Stimulated activated CD8-positive, alpha-beta memory T cell treated with anti-CD3 and anti-CD28 coated beads, Interleukin-7, amount 100 ng/mL, for 4 hours (primary cell): ENCODE measurements around the gene MAGEA2B.
"Not testable (repeated sequence)": the region's sequence is repeated elsewhere in the genome, so short reads cannot be mapped to it uniquely, and the experiment has no call there.

Experiments used
- DNase-seq, 2 donors: peaks; one replicate each; pipeline ENCODE4 v3.0.0-alpha.2; 2020; ENCODE audit warnings: low read depth in 2 of 2

MAGEA2B gene

GRCh38 chrX:152758918-152759317 lies 44.5 kb downstream of the MAGEA2B start, which contains the start of gene CSAG3:
CSAG3 (plus strand) TSS chrX:152759218.
- not testable (repeated sequence) for DNase-seq

DNA sequence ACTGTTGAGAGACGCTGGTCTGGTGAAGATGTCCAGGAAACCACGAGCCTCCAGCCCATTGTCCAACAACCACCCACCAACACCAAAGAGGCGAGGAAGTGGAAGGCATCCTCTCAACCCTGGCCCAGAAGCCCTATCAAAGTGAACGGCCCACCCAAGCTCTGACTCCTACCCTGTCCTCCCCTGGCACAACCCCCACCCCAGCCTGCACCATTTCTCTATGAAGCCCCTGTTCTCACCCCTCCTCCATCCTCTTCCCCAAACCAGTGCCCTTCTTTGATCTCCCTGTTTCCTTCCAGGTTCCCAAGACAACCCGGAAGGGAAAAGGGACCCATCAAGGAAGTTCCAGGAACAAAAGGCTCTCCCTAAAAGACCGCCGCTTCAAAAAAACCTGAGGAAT lies 45.1 kb downstream of the MAGEA2B start:
- DNase-seq, result not testable (repeated sequence)

DNA sequence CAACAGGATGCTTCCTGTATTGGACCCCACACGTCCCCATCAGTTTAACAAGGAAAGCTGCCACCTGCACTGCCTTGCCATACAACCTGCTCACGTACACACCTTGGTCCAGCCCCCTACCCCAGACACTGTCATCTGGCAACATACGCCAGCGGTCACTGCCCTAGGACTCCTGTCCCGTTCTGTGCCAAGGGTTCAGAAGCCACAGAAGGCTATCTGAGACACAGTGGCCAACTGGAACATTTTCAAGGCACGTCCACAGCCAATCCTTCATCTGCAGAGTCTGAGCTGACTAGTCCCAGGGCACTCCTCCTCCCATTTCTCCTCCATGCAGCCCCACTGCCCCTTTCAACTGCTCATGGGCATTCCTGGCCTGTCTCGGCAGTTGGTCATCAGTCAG lies 47.2 kb downstream of the MAGEA2B start:
- DNase-seq, result not testable (repeated sequence)

DNA sequence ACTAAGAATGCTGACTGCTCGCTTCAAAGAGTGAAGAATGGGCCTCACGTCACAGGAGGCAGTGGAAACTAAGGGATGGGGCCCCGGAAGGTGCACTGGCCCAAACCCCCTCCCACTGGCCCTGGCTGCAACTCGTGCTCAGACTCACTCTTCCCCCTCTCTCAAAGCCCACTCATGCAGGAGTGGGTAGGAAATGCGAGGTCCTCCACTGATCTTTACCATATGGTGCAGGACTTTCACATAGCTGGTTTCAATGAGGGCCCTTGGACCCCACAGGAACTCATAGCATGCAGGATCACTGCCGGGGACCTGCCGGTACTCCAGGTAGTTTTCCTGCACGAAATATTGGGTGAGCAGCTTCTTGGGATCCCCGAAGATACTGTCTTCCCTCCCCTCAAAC lies 52.1 kb downstream of the MAGEA2B start:
- not testable (repeated sequence) for DNase-seq
